GM21786 (cell line): ENCODE results near the gene FGF9.

Source experiments
- ATAC-seq: cut with Tn5 transposase; IDR thresholded peaks from one replicate; pipeline ENCODE4 v1.9.1; 2021; ENCODE audit not compliant: unreplicated experiment

FGF9 gene

GRCh38 chr13:21670883-21671619, at the start of gene FGF9:
FGF9 (plus strand) TSS chr13:21671073; CDS start chr13:21671913, 840 bp downstream.
- ATAC-seq = peak; percentile 83

- peak; percentile 56 for ATAC-seq
These were observed 45.5 kb upstream of the FGF9 start for GRCh38 chr13:21625366-21625765.

DNA sequence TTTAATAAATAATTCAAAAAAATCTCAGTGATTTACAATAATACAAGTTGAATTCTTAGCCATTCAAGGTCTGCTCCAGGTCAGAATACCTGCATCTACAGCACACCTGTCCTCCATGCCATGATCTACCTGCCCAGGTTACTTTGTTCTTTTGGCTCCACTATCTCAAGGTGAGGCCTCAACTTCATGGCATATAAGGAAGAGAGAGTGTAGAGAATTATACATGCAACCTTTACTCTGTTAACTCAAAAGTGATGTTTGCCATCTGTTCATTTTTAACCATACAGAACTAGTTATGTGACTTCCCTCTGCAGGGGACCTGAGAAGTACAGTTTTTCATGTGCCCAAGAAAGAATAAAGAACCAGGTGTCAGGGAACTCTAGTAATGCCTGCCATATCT, 38.7 kb upstream of the FGF9 start:
- no peak for ATAC-seq

GRCh38 chr13:21636656-21637055, 34.2 kb upstream of the FGF9 start:
- no peak for ATAC-seq

DNA sequence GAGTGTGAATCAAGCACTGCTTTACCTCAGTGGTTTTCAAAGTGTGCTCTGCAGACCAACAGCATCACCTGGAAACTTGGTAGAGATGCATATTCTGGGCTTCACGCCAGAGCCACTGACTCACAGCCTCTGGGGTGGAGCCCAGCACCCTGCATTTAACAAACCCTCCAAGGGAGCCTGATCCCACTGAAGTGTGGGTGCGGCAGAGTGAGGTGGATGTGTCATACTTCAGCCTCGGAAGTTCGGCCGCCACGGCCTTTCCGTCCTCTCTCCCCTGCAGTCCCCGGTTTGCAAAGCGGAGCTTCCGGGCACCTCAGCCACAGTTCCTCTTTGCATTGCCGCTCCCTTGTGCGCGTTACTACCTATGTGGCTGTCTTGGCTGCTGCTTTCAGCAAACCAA, 33.6 kb upstream of the FGF9 start:
- no peak for ATAC-seq

GRCh38 chr13:21638319-21639282, 32.3 kb upstream of the FGF9 start:
- ATAC-seq = no peak

- ATAC-seq = no peak
These were observed 31.3 kb upstream of the FGF9 start for GRCh38 chr13:21639561-21639960.

DNA sequence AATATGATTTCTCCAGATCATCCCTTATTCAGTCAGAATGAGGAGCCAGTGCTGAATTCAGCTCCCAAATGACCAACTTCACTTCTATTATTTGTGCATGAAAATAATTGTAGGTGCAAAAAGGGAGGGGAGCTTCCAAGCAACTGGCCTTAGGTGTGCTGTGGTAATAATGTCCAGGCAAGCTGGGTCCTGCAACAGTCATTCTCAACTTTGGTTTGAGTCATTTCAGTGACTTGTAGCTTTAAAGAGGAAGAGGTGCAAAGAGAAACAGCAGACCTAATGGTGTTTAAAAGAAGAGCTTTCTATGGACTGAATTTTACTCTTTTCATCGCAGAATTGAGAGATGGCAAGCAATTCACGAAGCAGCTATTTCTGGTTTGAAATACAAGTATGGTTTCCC, 29.2 kb upstream of the FGF9 start:
- no peak for ATAC-seq

DNA sequence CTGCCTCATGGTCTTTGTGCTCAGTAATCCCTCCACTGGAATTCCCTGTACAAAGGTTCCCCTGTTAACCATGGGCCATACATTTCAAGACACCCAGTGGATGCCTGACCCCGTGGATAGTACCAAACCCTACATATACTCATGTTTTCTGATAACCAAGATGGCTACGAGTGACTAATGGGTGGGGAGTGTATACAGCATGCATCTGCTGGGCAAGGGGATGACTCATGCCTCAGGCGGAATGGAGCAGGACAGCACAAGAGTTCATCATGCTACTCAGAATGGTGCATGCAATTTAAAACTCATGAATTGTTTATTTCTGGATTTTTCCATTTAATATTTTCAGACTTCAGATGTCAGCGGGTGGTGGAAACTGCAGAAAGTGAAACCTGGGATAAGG, 13.3 kb upstream of the FGF9 start:
- no peak for ATAC-seq

- no peak for ATAC-seq
These were observed 11.8 kb upstream of the FGF9 start for GRCh38 chr13:21659087-21659486.

DNA sequence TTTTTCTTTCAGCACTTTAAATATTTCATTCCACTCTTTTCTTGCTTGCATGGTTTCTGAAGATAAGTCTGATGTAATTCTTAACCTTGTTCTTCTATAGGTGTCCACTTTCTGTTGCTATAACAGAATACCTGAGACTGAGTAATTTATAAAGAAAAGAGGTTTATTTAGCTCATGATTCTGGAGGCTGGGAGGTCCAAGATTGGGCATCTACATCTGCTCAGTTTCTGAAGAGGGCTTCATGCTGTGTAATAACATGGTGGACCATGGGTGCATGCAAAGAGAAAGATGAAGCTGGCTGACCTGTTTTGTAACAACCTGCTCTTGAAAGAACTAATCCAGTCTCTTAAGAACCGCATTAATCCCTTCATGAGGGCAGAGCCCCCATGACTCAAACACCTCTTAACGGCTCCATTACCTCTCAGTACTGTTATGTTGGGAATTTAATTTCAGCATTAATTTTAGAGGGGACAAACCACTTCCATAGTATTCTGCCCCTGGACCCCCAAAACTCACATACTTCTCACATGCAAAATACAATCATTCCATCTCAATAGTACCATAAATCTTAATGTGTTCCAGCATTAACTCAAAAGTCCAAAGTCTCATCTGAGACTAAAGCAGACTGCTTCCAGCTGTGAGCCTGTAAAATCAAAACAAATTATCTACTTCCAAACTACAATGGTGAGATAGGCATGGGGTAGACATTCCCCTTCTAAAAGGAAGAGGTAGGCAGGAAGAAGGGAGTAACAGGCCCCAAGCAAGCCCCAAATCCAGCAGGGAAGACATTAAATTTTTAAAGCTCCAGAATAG, 9.6 kb upstream of the FGF9 start:
- ATAC-seq = no peak

DNA sequence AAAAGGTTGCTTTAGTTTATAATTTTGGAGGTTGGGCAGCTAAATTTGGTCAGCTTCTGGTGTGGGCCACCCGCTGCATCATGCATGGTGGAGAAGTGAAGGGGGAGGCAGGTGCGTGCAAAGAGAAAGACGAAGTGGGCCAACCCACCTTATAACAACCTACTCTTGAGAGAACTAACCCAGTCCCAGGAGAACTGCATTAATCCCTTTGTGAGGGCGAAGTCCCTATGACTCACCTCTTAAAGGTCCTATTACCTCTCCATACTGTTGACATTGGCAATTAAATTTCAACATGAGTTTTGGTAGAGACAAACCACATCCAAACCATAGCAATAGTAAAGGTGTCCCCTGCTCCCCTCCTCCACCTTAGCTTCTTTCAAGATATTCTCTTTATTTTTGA, 7.7 kb upstream of the FGF9 start:
- no peak for ATAC-seq

GRCh38 chr13:21668732-21669275, 2.1 kb upstream of the FGF9 start:
- no peak for ATAC-seq

- ATAC-seq = peak; percentile 21
These were observed 629 bp upstream of the FGF9 start for GRCh38 chr13:21670006-21670882.

DNA sequence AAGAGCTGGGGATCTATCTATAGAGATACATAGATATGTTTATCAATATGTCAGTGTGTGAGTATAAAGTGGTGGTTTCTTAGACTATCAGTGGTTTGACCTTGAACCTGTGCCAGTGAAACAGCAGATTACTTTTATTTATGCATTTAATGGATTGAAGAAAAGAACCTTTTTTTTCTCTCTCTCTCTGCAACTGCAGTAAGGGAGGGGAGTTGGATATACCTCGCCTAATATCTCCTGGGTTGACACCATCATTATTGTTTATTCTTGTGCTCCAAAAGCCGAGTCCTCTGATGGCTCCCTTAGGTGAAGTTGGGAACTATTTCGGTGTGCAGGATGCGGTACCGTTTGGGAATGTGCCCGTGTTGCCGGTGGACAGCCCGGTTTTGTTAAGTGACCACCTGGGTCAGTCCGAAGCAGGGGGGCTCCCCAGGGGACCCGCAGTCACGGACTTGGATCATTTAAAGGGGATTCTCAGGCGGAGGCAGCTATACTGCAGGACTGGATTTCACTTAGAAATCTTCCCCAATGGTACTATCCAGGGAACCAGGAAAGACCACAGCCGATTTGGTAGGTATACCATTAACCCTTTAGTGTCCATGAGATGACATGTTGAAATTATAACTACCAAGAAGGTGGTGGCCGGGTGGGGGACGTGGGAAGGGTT, 880 bp downstream of the FGF9 start:
- ATAC-seq = no peak

DNA sequence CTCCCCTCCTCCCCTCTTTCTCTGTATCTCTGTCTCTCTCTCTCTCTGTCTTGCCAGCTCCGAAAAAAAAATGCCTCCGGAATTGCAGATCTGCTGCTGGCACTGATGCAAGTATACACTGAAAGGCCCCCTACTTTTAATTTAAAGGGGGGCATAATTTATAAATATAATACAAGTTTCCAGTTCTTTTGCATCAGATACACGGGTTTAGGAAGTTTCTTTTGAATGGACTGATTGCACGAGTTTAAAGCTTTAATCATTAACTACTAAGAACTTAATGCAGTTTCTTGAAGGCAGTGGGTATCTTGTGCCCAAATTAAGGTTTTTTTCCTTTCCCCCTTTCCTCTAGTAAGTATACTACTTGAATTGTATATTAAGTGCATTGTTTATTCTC, 1.4 kb downstream of the FGF9 start:
- ATAC-seq = no peak

DNA sequence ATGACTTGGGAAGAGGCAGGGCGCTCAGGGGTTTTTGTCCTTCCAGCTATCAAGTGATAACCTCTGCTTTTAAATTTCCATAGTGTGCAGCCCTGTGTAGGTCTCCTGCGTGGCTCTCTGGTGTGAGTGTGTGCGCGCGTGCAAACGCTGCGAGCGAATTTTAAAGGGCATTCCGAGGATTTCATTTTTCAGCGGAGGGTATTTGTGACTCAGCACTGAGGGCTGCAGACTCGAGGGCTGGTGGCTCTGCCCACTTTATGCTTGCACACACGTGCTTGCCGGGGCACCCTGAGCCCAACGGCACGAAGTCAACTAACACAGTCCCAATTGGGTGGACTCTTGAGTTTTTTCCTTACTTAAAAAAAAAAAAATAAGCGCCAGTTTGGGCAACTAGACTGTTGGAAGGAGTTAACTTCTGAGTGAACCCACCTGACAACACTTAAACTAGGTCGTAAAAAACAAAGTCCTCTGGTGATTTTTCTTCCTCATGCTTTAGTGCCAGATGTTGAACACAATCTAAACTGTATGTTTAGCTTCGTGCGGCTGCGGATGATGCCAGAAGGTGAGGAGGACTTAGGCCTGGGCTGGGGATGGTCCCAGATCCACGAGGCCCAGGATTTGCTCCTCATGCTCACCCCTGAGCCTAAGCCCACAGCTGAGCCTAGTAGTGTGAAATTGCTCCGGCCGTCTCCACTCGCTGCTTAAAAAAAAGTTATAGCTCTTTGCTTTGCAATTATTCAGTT, 2.1 kb downstream of the FGF9 start:
- no peak for ATAC-seq

- peak; percentile 27 for ATAC-seq
These were observed 2.6 kb downstream of the FGF9 start for GRCh38 chr13:21673539-21673788.
